A204.1 (cell line): ENCODE data around the gene ZNF217.
"Not testable (repeated sequence)": the region's sequence is repeated elsewhere in the genome, so short reads cannot be mapped to it uniquely, and the experiment has no call there.

Experiments
- FAIRE-seq: peaks from 2 replicates; lab custom pipeline; 2012; peaks lifted over from hg19 to GRCh38; lab: Jason Lieb, UNC

Gene ZNF217

DNA sequence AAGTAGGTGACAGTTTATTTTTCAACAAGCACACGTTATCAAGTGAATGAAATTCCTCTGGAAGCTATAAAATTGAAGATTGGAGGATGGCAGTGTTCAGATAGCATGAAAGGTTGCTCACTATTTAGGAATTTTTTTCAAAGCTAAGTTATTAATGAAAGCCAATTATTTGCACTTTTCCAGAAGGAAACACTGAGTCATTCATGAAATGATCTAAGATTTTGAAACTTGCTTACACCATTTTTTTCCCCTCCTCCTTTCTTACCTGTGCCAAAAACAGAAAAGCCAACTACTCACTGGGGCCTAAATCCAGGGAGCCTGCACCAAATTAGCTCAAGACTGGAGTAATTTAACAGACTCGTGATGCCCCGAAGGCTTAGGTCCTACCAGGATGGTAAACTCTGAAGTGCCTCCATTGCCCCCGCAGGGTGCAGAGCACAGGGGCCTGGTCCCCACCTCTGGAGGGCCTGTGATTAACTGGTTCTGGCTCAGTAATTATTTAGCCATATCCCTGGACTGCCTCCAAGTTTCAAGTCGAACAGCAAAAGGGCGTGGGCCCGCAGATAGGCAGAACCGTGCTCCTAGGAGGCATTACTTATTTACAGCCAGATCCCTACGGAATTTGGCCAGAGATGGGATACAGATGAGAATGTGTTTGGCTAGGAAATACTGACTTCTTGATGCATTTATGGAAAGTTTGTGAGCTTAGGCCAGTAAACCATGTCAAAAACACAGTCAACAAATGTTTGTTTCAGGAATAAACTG, 28.0 kb upstream of the ZNF217 start:
- peak; percentile 99 for FAIRE-seq

GRCh38 chr20:53618490-53619000, 24.9 kb upstream of the ZNF217 start:
- not testable (repeated sequence) for FAIRE-seq

DNA sequence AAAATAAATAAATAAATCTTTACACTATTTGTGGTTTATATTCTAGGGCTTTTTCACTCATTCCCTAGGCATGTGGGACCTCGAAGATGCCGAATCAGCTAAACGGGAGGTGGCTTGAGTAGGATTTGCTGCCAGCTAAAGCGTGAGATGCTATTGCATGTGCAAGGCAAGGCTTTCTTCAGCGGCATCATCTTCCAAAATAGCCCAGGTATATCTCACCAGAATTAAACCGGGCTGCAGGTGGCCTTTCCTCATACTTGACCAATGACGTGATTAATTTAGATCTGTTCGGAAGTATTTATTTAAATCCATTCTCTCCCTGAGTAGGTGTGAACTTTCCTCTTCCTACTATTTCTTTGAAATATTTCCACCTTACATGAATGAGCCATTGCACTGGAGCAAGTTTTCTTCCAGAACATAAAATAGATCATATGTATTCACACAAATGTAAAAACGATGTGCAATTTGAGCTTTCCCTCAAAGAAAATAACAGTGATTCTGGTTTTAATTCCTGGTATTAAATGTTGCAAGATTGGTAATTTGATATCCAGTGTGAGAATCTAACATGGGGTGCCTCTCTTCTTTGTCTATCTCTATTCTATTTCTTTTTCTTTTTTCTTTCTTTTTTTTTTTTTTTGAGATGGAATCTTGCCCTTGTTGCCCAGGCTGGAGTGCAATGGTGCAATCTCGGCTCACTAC, 24.3 kb upstream of the ZNF217 start:
- no peak for FAIRE-seq

DNA sequence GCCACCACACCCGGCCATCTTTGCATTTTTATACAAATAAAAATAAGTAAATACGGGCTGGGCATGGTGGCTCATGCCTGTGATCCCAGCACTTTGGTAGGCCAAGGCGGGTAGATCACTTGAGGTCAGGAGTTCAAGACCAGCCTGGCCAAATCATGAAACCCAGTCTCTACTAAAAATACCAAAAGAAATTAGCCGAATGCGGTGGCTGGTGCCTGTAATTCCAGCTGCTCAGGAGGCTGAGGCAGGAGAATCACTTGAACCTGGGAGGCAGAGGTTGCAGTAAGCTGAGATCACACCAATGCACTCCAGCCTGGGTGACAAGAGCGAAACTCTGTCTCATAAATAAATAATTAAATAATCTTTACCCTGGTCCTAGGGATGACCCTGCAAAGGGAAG, 22.9 kb upstream of the ZNF217 start:
- FAIRE-seq, result not testable (repeated sequence)

GRCh38 chr20:53613748-53614147, 20.1 kb upstream of the ZNF217 start:
- FAIRE-seq, result peak; percentile 87

DNA sequence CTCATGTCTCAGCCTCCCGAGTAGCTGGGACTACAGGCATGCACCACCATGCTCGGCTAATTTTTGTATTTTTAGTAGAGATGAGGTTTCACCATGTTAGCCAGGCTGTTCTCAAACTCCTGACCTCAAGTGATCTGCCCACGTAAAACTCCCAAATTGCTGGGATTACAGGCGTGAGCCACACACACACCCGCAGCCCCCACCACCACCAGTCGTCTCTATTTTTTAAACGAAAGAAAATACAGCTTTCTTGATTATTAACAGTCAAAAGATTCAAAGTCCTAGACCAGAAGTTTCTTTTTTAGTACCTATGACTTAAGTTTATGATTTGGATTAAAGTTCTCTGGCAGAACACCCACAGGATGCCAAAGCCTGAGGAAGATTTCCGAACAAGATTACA, 18.6 kb upstream of the ZNF217 start:
- not testable (repeated sequence) for FAIRE-seq

DNA sequence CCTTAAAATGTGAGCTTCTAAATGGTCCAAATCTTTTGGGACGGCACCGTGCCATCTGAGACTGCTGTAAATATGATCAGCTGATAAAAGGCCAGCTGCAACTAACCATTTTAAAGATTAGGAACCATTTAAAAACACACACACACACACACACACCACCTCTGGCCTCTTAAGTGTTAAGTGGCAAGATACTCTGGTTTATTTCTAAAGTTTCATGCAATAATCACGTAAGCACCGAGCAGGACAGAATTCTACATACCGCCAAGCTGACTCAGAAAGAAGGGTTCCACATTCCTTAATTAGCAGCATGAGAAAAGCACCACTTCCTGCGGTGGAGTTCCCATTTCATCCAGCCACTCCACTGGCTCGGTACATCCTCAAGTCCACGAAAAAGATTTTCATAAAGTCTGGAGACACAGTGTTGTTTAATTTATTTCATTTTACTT, 17.8 kb upstream of the ZNF217 start:
- FAIRE-seq, result peak; percentile 90

- FAIRE-seq, result no peak
These were observed 16.1 kb upstream of the ZNF217 start for GRCh38 chr20:53609491-53610445.

GRCh38 chr20:53608456-53609452, 15.1 kb upstream of the ZNF217 start:
- peak; percentile 23 for FAIRE-seq

DNA sequence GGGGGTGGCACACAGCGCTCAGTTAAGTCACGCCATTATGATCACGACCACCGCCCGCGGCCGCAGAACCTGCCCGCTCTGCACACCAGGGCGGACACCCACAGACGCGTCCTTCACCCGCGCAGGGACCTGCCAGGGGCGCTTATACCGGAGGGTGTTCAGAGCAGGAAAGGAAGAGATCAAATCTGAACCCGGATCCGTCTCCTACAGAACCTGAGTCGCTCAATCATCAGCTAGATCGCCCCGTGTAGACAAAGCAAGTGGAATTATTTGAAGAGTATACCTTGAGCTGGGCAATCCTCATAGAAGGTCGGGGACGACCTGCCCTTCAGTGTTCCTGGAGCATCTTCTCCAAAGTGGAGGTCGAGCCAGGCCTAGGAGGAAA, 14.4 kb upstream of the ZNF217 start:
- FAIRE-seq, result no peak

GRCh38 chr20:53606364-53606985, 12.8 kb upstream of the ZNF217 start:
- no peak for FAIRE-seq

- not testable (repeated sequence) for FAIRE-seq
These were observed 11.8 kb upstream of the ZNF217 start for GRCh38 chr20:53605401-53605800.

DNA sequence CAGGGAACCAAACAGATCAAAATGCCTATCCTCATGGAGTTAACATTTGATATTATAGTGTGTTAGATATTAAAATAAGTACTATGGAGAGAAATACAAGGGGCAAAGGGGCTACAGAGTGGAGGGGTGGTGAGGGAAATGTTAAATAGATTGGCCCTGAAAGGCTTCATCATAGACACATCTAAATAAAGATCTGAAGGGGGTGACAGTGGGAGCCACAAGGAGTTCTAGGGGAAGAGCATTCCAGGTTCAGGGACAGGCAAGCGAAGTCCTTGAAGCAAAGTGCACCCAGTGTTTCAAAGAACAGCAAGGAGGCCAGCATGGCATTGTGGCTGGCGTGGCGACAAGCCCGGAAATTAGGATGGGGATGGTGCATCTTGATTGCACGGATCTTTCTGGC, 11.2 kb upstream of the ZNF217 start:
- not testable (repeated sequence) for FAIRE-seq

- no peak for FAIRE-seq
These were observed 9.0 kb upstream of the ZNF217 start for GRCh38 chr20:53602661-53603060.

DNA sequence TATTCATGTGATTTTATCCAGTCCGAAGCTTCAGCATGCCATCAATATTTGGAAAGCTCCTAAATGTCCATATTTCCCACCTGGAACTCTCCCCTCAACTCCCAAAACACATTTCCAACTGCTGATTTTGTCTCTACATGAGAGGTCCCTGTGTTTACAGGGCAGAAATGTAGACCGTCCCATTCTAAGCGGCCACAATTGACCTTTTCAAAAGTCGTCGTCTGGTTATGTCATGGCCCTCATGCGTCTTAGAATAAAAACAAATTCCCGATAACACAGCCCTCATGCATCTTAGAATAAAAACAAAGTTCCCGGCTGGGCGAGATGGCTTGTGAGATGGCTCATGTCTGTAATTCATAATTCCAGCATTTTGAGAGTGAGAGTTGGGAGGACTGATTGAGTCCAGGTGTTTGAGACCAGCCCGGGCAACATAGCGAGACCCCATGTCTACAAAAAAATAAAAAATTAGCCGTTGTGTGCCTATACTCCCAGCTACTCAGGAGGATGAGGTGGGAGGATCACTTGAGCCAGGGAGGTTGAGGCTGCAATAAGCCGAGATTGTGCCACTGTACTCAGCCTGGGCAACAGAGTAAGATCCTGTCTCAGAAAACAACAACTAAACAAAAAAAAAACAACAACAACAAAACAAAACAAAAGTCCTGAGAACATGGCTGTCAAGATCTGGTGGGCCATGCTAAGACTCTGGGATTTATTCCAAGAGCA, 6.4 kb upstream of the ZNF217 start:
- FAIRE-seq, result no peak

- FAIRE-seq, result no peak
These were observed 5.7 kb upstream of the ZNF217 start for GRCh38 chr20:53599378-53599777.

- no peak for FAIRE-seq
These were observed 5.4 kb upstream of the ZNF217 start for GRCh38 chr20:53599044-53599362.

DNA sequence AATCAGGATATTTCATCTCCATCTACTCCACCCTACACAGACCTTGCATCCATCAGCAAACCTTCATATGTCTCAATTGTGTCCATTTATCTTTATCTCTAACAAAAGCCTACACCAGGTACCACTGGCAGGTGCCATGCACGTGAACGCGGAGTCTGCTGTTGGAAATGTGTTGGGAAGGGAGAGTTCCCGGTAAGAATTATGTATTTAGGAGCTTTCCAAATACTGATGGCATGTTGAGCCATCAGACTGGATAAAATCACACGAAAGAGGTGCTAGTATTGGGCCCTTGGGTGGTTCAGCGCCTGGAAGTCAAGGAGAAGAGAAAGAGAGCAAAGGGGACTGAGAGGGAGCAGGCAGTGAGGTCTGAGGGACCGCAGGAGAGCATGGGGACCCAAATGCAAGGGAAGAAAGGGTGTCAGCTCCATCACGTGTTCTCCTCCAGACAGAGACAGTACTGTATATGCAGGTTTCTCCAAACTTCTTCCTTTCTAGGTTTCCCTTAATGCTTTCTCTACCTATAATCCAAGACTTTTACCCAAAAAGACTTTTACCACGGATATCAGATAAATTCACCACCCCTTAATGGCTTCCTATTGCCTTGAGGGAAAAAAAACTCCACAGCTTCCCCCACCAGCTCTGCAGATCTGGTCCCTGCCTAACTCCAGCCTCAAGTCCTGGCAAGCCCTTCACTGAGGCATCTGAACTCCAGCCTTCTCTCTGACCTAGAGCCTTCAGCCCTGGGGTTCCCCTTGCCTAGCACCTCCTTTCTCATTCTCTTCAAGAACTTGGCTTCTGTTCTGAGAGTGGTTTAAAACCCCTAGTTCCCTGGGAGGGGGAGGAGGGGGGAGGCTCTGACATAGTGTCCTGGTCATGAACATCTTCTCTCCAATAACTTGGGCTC, 4.8 kb upstream of the ZNF217 start:
- FAIRE-seq, result no peak

DNA sequence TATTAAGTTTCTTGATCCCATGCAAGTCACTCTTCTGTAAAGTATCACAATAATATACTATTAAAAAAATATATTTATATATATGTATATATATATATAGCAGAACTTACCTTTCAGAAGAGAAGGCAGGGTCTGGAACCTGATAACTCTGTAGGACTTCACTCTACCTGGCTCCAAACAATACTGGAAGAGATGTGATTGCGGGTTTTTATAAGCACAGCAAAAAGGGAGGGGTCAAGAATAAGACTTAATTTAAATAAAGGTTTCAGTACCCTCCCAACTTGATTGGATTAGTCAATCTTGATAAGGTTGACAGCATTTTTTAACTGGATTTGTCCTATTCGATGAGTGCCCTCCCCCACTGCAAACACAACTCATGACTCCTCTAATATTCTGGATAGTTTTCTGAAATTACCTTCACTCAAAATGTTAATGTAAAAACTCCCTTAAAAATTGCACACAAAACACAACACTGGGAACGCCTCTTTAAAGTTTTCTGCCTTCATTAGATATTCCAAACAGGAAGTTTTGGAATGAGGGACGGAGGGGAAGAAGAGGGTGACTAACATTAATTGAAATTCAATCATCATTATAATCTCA, 4.0 kb upstream of the ZNF217 start:
- no peak for FAIRE-seq
